ENCODE data around the gene LPAR1.

LPAR1 gene

GRCh38 chr9:110984890-110985437 lies 53.3 kb downstream of the LPAR1 start:
- no peak for DNase-seq (ENCODE audit: low read depth)

GRCh38 chr9:110980261-110980660 lies 58.0 kb downstream of the LPAR1 start:
- TF ChIP-seq, protein P1, sequence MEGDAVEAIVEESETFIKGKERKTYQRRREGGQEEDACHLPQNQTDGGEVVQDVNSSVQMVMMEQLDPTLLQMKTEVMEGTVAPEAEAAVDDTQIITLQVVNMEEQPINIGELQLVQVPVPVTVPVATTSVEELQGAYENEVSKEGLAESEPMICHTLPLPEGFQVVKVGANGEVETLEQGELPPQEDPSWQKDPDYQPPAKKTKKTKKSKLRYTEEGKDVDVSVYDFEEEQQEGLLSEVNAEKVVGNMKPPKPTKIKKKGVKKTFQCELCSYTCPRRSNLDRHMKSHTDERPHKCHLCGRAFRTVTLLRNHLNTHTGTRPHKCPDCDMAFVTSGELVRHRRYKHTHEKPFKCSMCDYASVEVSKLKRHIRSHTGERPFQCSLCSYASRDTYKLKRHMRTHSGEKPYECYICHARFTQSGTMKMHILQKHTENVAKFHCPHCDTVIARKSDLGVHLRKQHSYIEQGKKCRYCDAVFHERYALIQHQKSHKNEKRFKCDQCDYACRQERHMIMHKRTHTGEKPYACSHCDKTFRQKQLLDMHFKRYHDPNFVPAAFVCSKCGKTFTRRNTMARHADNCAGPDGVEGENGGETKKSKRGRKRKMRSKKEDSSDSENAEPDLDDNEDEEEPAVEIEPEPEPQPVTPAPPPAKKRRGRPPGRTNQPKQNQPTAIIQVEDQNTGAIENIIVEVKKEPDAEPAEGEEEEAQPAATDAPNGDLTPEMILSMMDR (conservative IDR thresholded peaks at IDR 0.05; ENCODE audit: control insufficient read depth, insufficient read depth, low read depth, low read length), result no peak
- no peak overlapping the region for H3K4me3 ChIP-seq (ENCODE audit: control insufficient read depth, low read depth, low read length)
- no peak for DNase-seq (ENCODE audit: low read depth)

More at GRCh38 chr9:110984890-110985437, 53.3 kb downstream of the LPAR1 start:
- TF ChIP-seq, protein P1 (conservative IDR thresholded peaks at IDR 0.05; ENCODE audit: control insufficient read depth, insufficient read depth, low read depth, low read length), result no peak
- H3K4me3 ChIP-seq (ENCODE audit: control insufficient read depth, low read depth, low read length), result no peak overlapping the region

- DNase-seq (ENCODE audit: low read depth), result no peak
- TF ChIP-seq, protein P1 (conservative IDR thresholded peaks at IDR 0.05; ENCODE audit: control insufficient read depth, insufficient read depth, low read depth, low read length), result no peak
- H3K4me3 ChIP-seq (ENCODE audit: control insufficient read depth, low read depth, low read length), result no peak overlapping the region
These were observed 58.6 kb downstream of the LPAR1 start for GRCh38 chr9:110979636-110980035.

GRCh38 chr9:110978516-110978915 lies 59.8 kb downstream of the LPAR1 start:
- H3K4me3 ChIP-seq (ENCODE audit: control insufficient read depth, low read depth, low read length), result no peak overlapping the region
- DNase-seq (ENCODE audit: low read depth), result no peak
- TF ChIP-seq, protein P1 (conservative IDR thresholded peaks at IDR 0.05; ENCODE audit: control insufficient read depth, insufficient read depth, low read depth, low read length), result no peak

DNA sequence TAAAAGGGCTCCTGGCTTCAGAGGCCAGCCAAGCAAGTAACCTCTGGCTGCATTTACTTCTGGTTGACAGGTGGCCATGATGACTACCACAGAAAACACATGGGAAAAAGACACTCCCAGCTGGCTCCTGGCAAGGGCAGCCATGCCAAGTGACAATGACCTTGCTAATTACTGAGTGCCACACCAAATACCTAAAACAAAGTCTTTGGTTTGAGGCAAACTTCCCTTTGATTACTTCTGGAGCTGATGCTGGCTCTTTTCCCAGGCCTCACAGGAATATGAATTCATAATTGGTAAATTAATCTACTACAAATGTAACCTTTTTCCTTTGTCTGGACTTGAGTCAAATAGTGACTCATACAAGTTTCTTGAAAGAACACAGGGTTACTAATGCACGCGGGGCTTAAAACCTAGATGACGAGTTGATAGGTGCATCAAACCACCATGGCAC lies 61.0 kb downstream of the LPAR1 start:
- no peak overlapping the region for H3K4me3 ChIP-seq (ENCODE audit: control insufficient read depth, low read depth, low read length)
- DNase-seq (ENCODE audit: low read depth), result peak; percentile 92
- TF ChIP-seq, protein P1 (conservative IDR thresholded peaks at IDR 0.05; ENCODE audit: control insufficient read depth, insufficient read depth, low read depth, low read length), result no peak

- TF ChIP-seq, protein P1 (conservative IDR thresholded peaks at IDR 0.05; ENCODE audit: control insufficient read depth, insufficient read depth, low read depth, low read length), result no peak
- no peak overlapping the region for H3K4me3 ChIP-seq (ENCODE audit: control insufficient read depth, low read depth, low read length)
- peak; percentile 80 for DNase-seq (ENCODE audit: low read depth)
These were observed 62.3 kb downstream of the LPAR1 start for GRCh38 chr9:110975969-110976368.

GRCh38 chr9:110975278-110975677 lies 63.0 kb downstream of the LPAR1 start:
- no peak overlapping the region for H3K4me3 ChIP-seq (ENCODE audit: control insufficient read depth, low read depth, low read length)
- TF ChIP-seq, protein P1 (conservative IDR thresholded peaks at IDR 0.05; ENCODE audit: control insufficient read depth, insufficient read depth, low read depth, low read length), result no peak
- DNase-seq (ENCODE audit: low read depth), result no peak

Measured in fibroblast of mammary gland (primary cell).